Liver (tissue), 9 donors: ENCODE measurements around the gene NFYB. TPM values are rescaled to one million over a fixed set of nuclear protein-coding genes. Genes with fewer than 3 reads are reported as not detected.

Experiments used
- DNase-seq: peaks from one replicate; pipeline ENCODE4 v3.0.0-alpha.2; 2017; ENCODE audit warnings: low spot score
- H3K27ac ChIP-seq, 2 donors: one replicate each; pipeline ENCODE4 v1.7.0; 2013; ENCODE audit warnings: inconsistent platforms in 2 of 2, low read length in 2 of 2, control low read depth in 1 of 2, low read depth in 1 of 2, mild to moderate bottlenecking in 1 of 2
- H3K27me3 ChIP-seq, 4 donors: one replicate each; pipeline versions ENCODE4 v1.6.1 to v1.7.0; 2013; ENCODE audit warnings: low read length in 3 of 4, inconsistent platforms in 1 of 4, mild to moderate bottlenecking in 1 of 4, moderate library complexity in 1 of 4; ENCODE audit not compliant: control insufficient read depth in 4 of 4, insufficient read depth in 4 of 4
- H3K36me3 ChIP-seq, 4 donors: one replicate each; pipeline versions ENCODE4 v1.6.1 to v1.7.0; 2013; ENCODE audit warnings: low read length in 3 of 4, mild to moderate bottlenecking in 3 of 4, low read depth in 1 of 4, moderate library complexity in 1 of 4; ENCODE audit not compliant: control insufficient read depth in 4 of 4, insufficient read depth in 3 of 4
- H3K4me1 ChIP-seq, 4 donors: one replicate each; pipeline versions ENCODE4 v1.6.1 to v1.7.0; 2013; ENCODE audit warnings: low read length in 3 of 4, mild to moderate bottlenecking in 3 of 4, moderate library complexity in 1 of 4; ENCODE audit not compliant: control insufficient read depth in 4 of 4, insufficient read depth in 4 of 4
- H3K4me3 ChIP-seq, 3 donors: one replicate each; pipeline versions ENCODE4 v1.6.1 to v1.7.0; 2013; ENCODE audit warnings: low read length in 3 of 3, control low read depth in 1 of 3, low read depth in 1 of 3, mild to moderate bottlenecking in 1 of 3
- H3K9ac ChIP-seq, 2 donors: one replicate each; pipeline ENCODE4 v1.7.0; 2013; ENCODE audit warnings: low read length in 2 of 2, mild to moderate bottlenecking in 2 of 2, moderate library complexity in 2 of 2, control low read depth in 1 of 2, low read depth in 1 of 2
- H3K9me3 ChIP-seq, 4 donors: one replicate each; pipeline versions ENCODE4 v1.6.1 to v1.7.0; 2013; ENCODE audit warnings: low read length in 3 of 4; ENCODE audit not compliant: control insufficient read depth in 4 of 4
- ATF3 ChIP-seq: IDR thresholded peaks from 2 replicates; pipeline ENCODE4 v1.6.1; 2016; ENCODE audit warnings: antibody characterized with exemption
- CTCF ChIP-seq: fragments of 150-350 bp; IDR thresholded peaks from 2 replicates; pipeline ENCODE4 v1.5.1; 2017; ENCODE audit warnings: improper control_type of control experiment, low read depth, low read length; ENCODE audit not compliant: missing input control
- EGR1 ChIP-seq, 2 donors: IDR thresholded peaks; 2 replicates each; pipeline ENCODE4 v1.6.1; 2016 to 2018; ENCODE audit warnings: antibody characterized with exemption in 2 of 2, low read depth in 2 of 2
- FOXA1 ChIP-seq: IDR thresholded peaks from 2 replicates; pipeline ENCODE4 v1.6.1; 2016; ENCODE audit warnings: antibody characterized with exemption
- FOXA2 ChIP-seq: IDR thresholded peaks from 2 replicates; pipeline ENCODE4 v1.6.1; 2016; ENCODE audit warnings: antibody characterized with exemption
- GABPA ChIP-seq, 2 donors: IDR thresholded peaks in 1 of 2; conservative IDR thresholded peaks in 1 of 2; 2 replicates each; pipeline ENCODE4 v1.6.1; 2016; ENCODE audit warnings: antibody characterized with exemption in 2 of 2, mild to moderate bottlenecking in 1 of 2, moderate library complexity in 1 of 2
- HNF4A ChIP-seq, 2 donors: conservative IDR thresholded peaks; 2 replicates each; pipeline ENCODE4 v1.6.1; 2016; ENCODE audit warnings: antibody characterized with exemption in 2 of 2, mild to moderate bottlenecking in 2 of 2
- HNF4G ChIP-seq: IDR thresholded peaks from 2 replicates; pipeline ENCODE4 v1.6.1; 2016; ENCODE audit warnings: antibody characterized with exemption
- JUND ChIP-seq, 2 donors: IDR thresholded peaks; 2 replicates each; pipeline ENCODE4 v1.6.1; 2016; ENCODE audit warnings: antibody characterized with exemption in 2 of 2
- MAX ChIP-seq: IDR thresholded peaks from 2 replicates; pipeline ENCODE4 v1.6.1; 2016; ENCODE audit warnings: antibody characterized with exemption
- NR2F2 ChIP-seq: IDR thresholded peaks from 2 replicates; pipeline ENCODE4 v1.6.1; 2016; ENCODE audit warnings: antibody characterized with exemption
- RAD21 ChIP-seq, 2 donors: IDR thresholded peaks; 2 replicates each; pipeline ENCODE4 v1.6.1; 2016; ENCODE audit warnings: antibody characterized with exemption in 2 of 2, mild to moderate bottlenecking in 2 of 2
- REST ChIP-seq: IDR thresholded peaks from 2 replicates; pipeline ENCODE4 v1.6.1; 2016; ENCODE audit warnings: antibody characterized with exemption, mild to moderate bottlenecking
- RXRA ChIP-seq, 2 donors: IDR thresholded peaks; 2 replicates each; pipeline ENCODE4 v1.6.1; 2017 to 2018; ENCODE audit warnings: antibody characterized with exemption in 2 of 2, mild to moderate bottlenecking in 1 of 2
- SP1 ChIP-seq: IDR thresholded peaks from 2 replicates; pipeline ENCODE4 v1.6.1; 2018; ENCODE audit warnings: antibody characterized with exemption, mild to moderate bottlenecking
- TAF1 ChIP-seq: conservative IDR thresholded peaks from 2 replicates; pipeline ENCODE4 v1.6.1; 2016; ENCODE audit warnings: antibody characterized with exemption, mild to moderate bottlenecking
- YY1 ChIP-seq: IDR thresholded peaks from 2 replicates; pipeline ENCODE4 v1.6.1; 2016; ENCODE audit warnings: antibody characterized with exemption, mild to moderate bottlenecking
- ZBTB33 ChIP-seq: IDR thresholded peaks from 2 replicates; pipeline ENCODE4 v1.6.1; 2016; ENCODE audit warnings: antibody characterized with exemption
- WGBS: extraction: QIAGEN DNeasy Blood & Tissue Kit; methylation state at CpG from one replicate; pipeline ENCODE4 v1.1.7; 2013; 5-methylcytosine and 5-hydroxymethylcytosine counted together
- polyA plus RNA-seq, 2 donors: library from polyadenylated mRNA; stranded (reverse) in 1 of 2; unstranded in 1 of 2; fragments of 200-250 nt in 1 of 2; fragments of >200 nt in 1 of 2; fragmentation: Nextera tagmentation in 1 of 2; extraction: Ambion mirVana in 1 of 2; gene quantifications; one replicate each; pipeline versions ENCODE4 v1.2.1 to v1.2.3, GENCODE V29; 2013 to 2015
- total RNA-seq, 2 donors: library from RNA; depleted of rRNA; stranded (reverse); fragments of >200 nt; gene quantifications; one replicate each; pipeline ENCODE4 v1.2.3, GENCODE V29; 2014
- donor health status: healthy.
- donor health status: healthy.
- donor health status: healthy.
- donor health status: healthy.
- donor health status: healthy.

The NFYB gene
- total and polyA plus RNA-seq, 4 donors, result 7.6 to 14.6 (median 11.5) TPM

GRCh38 chr12:104154806-104155205 lies 16.8 kb upstream of the NFYB start:
- no peak for TF ChIP-seq GABPA (IDR thresholded peaks at IDR 0.05 in 1 of 2, conservative IDR thresholded peaks at IDR 0.05 in 1 of 2)
- no peak for TF ChIP-seq HNF4G
- no peak for TF ChIP-seq TAF1
- no peak for TF ChIP-seq SP1
- TF ChIP-seq EGR1 (IDR thresholded peaks at IDR 0.05; ENCODE audit: low read depth in 2 of 2), result no peak
- no peak for TF ChIP-seq CTCF
- TF ChIP-seq YY1, result no peak
- TF ChIP-seq ZBTB33, result no peak
- TF ChIP-seq FOXA1, result no peak
- no peak for TF ChIP-seq RAD21 (IDR thresholded peaks at IDR 0.05)
- no peak for TF ChIP-seq RXRA (IDR thresholded peaks at IDR 0.05)
- no peak for TF ChIP-seq MAX
- no peak for TF ChIP-seq ATF3
- no peak for TF ChIP-seq FOXA2
- 79% methylated on average over 2 of the region's 2 CpGs for WGBS
- no peaks in the 10 kb centered on the region for H3K27me3 ChIP-seq

GRCh38 chr12:104154286-104154685 lies 16.3 kb upstream of the NFYB start:
- Histone ChIP-seq H3K27ac (no peak overlapping the region), H3K4me1 (no peaks in the 10 kb centered on the region), H3K9me3 (no peaks in the 10 kb centered on the region), H3K36me3 (no peaks in the 10 kb centered on the region), H3K27me3 (no peaks in the 10 kb centered on the region), H3K9ac (no peak overlapping the region), H3K4me3 (no peak overlapping the region)
- 81% methylated on average over 4 of the region's 4 CpGs for WGBS
- DNase-seq, result no peak
- TF ChIP-seq TAF1 (no peak), JUND (IDR thresholded peaks at IDR 0.05) (no peak), FOXA1 (no peak), SP1 (no peak), YY1 (no peak), EGR1 (IDR thresholded peaks at IDR 0.05; ENCODE audit: low read depth in 2 of 2) (no peak), REST (no peak), FOXA2 (no peak), ZBTB33 (no peak), NR2F2 (no peak), CTCF (no peak), GABPA (IDR thresholded peaks at IDR 0.05 in 1 of 2, conservative IDR thresholded peaks at IDR 0.05 in 1 of 2) (no peak), HNF4G (no peak), RAD21 (IDR thresholded peaks at IDR 0.05) (no peak), HNF4A (conservative IDR thresholded peaks at IDR 0.05) (no peak)

More at GRCh38 chr12:104154806-104155205, 16.8 kb upstream of the NFYB start:
- Histone ChIP-seq H3K27ac (no peak overlapping the region), H3K4me3 (no peak overlapping the region), H3K36me3 (no peaks in the 10 kb centered on the region), H3K9ac (no peak overlapping the region), H3K4me1 (no peaks in the 10 kb centered on the region), H3K9me3 (no peaks in the 10 kb centered on the region)
- DNase-seq, result no peak
